CD8-positive, alpha-beta memory T cell (primary cell): ENCODE results near the gene CKAP2L. TPM values are rescaled to one million over a fixed set of nuclear protein-coding genes. Genes with fewer than 3 reads are reported as not detected.

ENCODE experiments used
- CTCF ChIA-PET: fragments of 350-600 bp; sonication (Branson Sonifier 250); formaldehyde crosslinking; loops from one replicate; lab custom pipeline; 2021; ENCODE audit warnings: antibody characterized with exemption; lab: Charles Lee
- POLR2A ChIA-PET: fragments of 350-600 bp; sonication (Branson Sonifier 250); formaldehyde crosslinking; loops from one replicate; lab custom pipeline; 2021; ENCODE audit warnings: antibody characterized with exemption; lab: Charles Lee
- DNase-seq, 5 donors: peaks; one replicate each; pipeline versions ENCODE4 v3.0.0 to v3.0.0-alpha.2; 2020 to 2022; ENCODE audit warnings: mixed read lengths in 1 of 5
- H3K27ac ChIP-seq: one replicate; pipeline ENCODE4 v1.7.0; 2013; ENCODE audit warnings: low read depth, mild to moderate bottlenecking, low read length, moderate library complexity
- H3K27me3 ChIP-seq: 2 replicates; pipeline ENCODE4 v1.7.0; 2013; ENCODE audit warnings: low read length, mild to moderate bottlenecking; ENCODE audit not compliant: insufficient read depth, poor library complexity, severe bottlenecking
- H3K36me3 ChIP-seq: 2 replicates; pipeline ENCODE4 v1.7.0; 2013; ENCODE audit warnings: mild to moderate bottlenecking, low read length, moderate library complexity; ENCODE audit not compliant: insufficient read depth
- H3K4me1 ChIP-seq: 2 replicates; pipeline ENCODE4 v1.7.0; 2013; ENCODE audit warnings: mild to moderate bottlenecking, low read length, moderate library complexity; ENCODE audit not compliant: insufficient read depth
- H3K4me3 ChIP-seq: 2 replicates; pipeline ENCODE4 v1.7.0; 2013; ENCODE audit warnings: mild to moderate bottlenecking, low read length
- H3K9me3 ChIP-seq: 2 replicates; pipeline ENCODE4 v1.7.0; 2013; ENCODE audit warnings: mild to moderate bottlenecking, low read length
- H3K27ac Mint-ChIP-seq, 8 donors: one replicate each; pipeline ENCODE4 v1.8.0; 2020 to 2021; ENCODE audit warnings: mixed read lengths in 8 of 8, mild to moderate bottlenecking in 6 of 8, inconsistent platforms in 3 of 8, moderate library complexity in 3 of 8
- H3K27me3 Mint-ChIP-seq, 2 donors: one replicate each; pipeline ENCODE4 v1.8.0; 2020 to 2021; ENCODE audit warnings: mixed read lengths in 2 of 2, mild to moderate bottlenecking in 1 of 2, moderate library complexity in 1 of 2
- H3K36me3 Mint-ChIP-seq, 3 donors: one replicate each; pipeline ENCODE4 v1.8.0; 2020 to 2021; ENCODE audit warnings: mixed read lengths in 3 of 3, inconsistent platforms in 1 of 3, mild to moderate bottlenecking in 1 of 3
- H3K4me1 Mint-ChIP-seq, 3 donors: one replicate each; pipeline ENCODE4 v1.8.0; 2020 to 2021; ENCODE audit warnings: mixed read lengths in 3 of 3, inconsistent platforms in 1 of 3, mild to moderate bottlenecking in 1 of 3
- H3K4me3 Mint-ChIP-seq, 7 donors: one replicate each; pipeline ENCODE4 v1.8.0; 2020 to 2021; ENCODE audit warnings: mixed read lengths in 7 of 7, mild to moderate bottlenecking in 6 of 7, moderate library complexity in 4 of 7, inconsistent platforms in 2 of 7
- H3K9me3 Mint-ChIP-seq, 5 donors: one replicate each; pipeline ENCODE4 v1.8.0; 2020 to 2022; ENCODE audit warnings: mixed read lengths in 5 of 5, mild to moderate bottlenecking in 3 of 5, moderate library complexity in 2 of 5, inconsistent platforms in 1 of 5
- polyA plus RNA-seq: library from polyadenylated mRNA; unstranded; fragments of 300-500 nt; fragmentation: Illumina TruSeq; gene quantifications from one replicate; pipeline ENCODE4 v1.2.3, GENCODE V29; 2021
- total RNA-seq, 2 experiments: library from RNA; stranded (reverse); gene quantifications; one replicate each; pipeline ENCODE4 v1.2.3, GENCODE V29; 2021

The CKAP2L gene
- total and polyA plus RNA-seq, 3 experiments from 2014 or later = 19.1 to 19.6 TPM; not detected in 1

- Mint-ChIP-seq H3K4me1 (peaks cover 12 to 18% (median 13%) of the 10 kb centered on the region in 3 donors), H3K4me3 (peak overlapping the region in 5 of 7 donors; percentile 4 to 45 (median 10)), H3K9me3 (no peaks in the 10 kb centered on the region), H3K36me3 (no peaks in the 10 kb centered on the region), H3K27ac (peak overlapping the region in 6 of 8 donors; percentile 1 to 84 (median 68)), H3K27me3 (peaks cover 0 to 9% of the 10 kb centered on the region in 2 donors)
- DNase-seq = no peak
- H3K9me3 ChIP-seq = no peaks in the 10 kb centered on the region
- no peak overlapping the region for H3K4me3 ChIP-seq
- no peaks in the 10 kb centered on the region for H3K36me3 ChIP-seq
- H3K4me1 ChIP-seq = peaks cover 8% of the 10 kb centered on the region
- POLR2A ChIA-PET = no interaction called here
- CTCF ChIA-PET = no interaction called here
- no peaks in the 10 kb centered on the region for H3K27me3 ChIP-seq
- no peak overlapping the region for H3K27ac ChIP-seq
Measured at GRCh38 chr2:112777036-112777435, 12.6 kb upstream of the CKAP2L start.

- Histone ChIP-seq H3K4me1 (peaks cover 8% of the 10 kb centered on the region), H3K27ac (no peak overlapping the region), H3K36me3 (no peaks in the 10 kb centered on the region), H3K27me3 (no peaks in the 10 kb centered on the region), H3K4me3 (no peak overlapping the region), H3K9me3 (no peaks in the 10 kb centered on the region)
- ChIA-PET CTCF (no interaction called here), POLR2A (no interaction called here)
- Mint-ChIP-seq H3K4me3 (no peak overlapping the region), H3K9me3 (no peaks in the 10 kb centered on the region), H3K4me1 (peaks cover 12 to 18% (median 13%) of the 10 kb centered on the region in 3 donors), H3K27ac (peak overlapping the region in 4 of 8 donors; percentile 3 to 90 (median 52)), H3K27me3 (peaks cover 0 to 7% of the 10 kb centered on the region in 2 donors), H3K36me3 (no peaks in the 10 kb centered on the region)
- no peak for DNase-seq
Measured at GRCh38 chr2:112776113-112776512, 11.7 kb upstream of the CKAP2L start.

- H3K27me3 Mint-ChIP-seq = peaks cover 0 to 10% of the 10 kb centered on the region in 2 donors
Measured at GRCh38 chr2:112774536-112775285, 10.3 kb upstream of the CKAP2L start.

GRCh38 chr2:112773556-112773955 is 9.1 kb upstream of the CKAP2L start:
- Histone ChIP-seq H3K27me3 (no peaks in the 10 kb centered on the region), H3K4me3 (no peak overlapping the region), H3K4me1 (peaks cover 8% of the 10 kb centered on the region), H3K27ac (no peak overlapping the region), H3K9me3 (no peaks in the 10 kb centered on the region), H3K36me3 (no peaks in the 10 kb centered on the region)
- Mint-ChIP-seq H3K27ac (peak overlapping the region in 1 of 8 donors; percentile 32), H3K4me3 (no peak overlapping the region), H3K36me3 (no peaks in the 10 kb centered on the region), H3K9me3 (no peaks in the 10 kb centered on the region), H3K27me3 (peaks cover 0 to 6% of the 10 kb centered on the region in 2 donors), H3K4me1 (peaks cover 12 to 25% (median 17%) of the 10 kb centered on the region in 3 donors)
- no peak for DNase-seq
- CTCF ChIA-PET = interaction anchor here (1.3 kb wide), 1 partner anchor 24 kb away, joined by 3 read pairs; no protein-coding TSS in a partner anchor
- POLR2A ChIA-PET = no interaction called here

More at GRCh38 chr2:112774536-112775285, 10.3 kb upstream of the CKAP2L start:
- H3K4me3 ChIP-seq = no peak overlapping the region
- POLR2A ChIA-PET = no interaction called here
- no peaks in the 10 kb centered on the region for H3K36me3 ChIP-seq
- H3K27me3 ChIP-seq = no peaks in the 10 kb centered on the region
- Mint-ChIP-seq H3K4me3 (no peak overlapping the region), H3K27ac (no peak overlapping the region), H3K4me1 (peaks cover 12 to 18% (median 13%) of the 10 kb centered on the region in 3 donors), H3K9me3 (no peaks in the 10 kb centered on the region), H3K36me3 (no peaks in the 10 kb centered on the region)
- peaks cover 8% of the 10 kb centered on the region for H3K4me1 ChIP-seq
- DNase-seq = no peak
- H3K27ac ChIP-seq = no peak overlapping the region
- no peaks in the 10 kb centered on the region for H3K9me3 ChIP-seq
- CTCF ChIA-PET = interaction anchor here (1.0 kb wide), 1 partner anchor 25 kb away, joined by 3 read pairs; no protein-coding TSS in a partner anchor

- Histone ChIP-seq H3K36me3 (no peaks in the 10 kb centered on the region), H3K9me3 (no peaks in the 10 kb centered on the region)
- CTCF ChIA-PET = interaction anchor here (1.2 to 1.3 kb wide), 2 partner anchors 24 to 152 kb away, joined by 3 read pairs; no protein-coding TSS in a partner anchor
Measured at GRCh38 chr2:112772911-112773475, 8.6 kb upstream of the CKAP2L start.

GRCh38 chr2:112772322-112772721 is 7.9 kb upstream of the CKAP2L start:
- no peaks in the 10 kb centered on the region for H3K9me3 Mint-ChIP-seq

More at GRCh38 chr2:112772911-112773475, 8.6 kb upstream of the CKAP2L start:
- Mint-ChIP-seq H3K4me1 (peaks cover 13 to 29% (median 22%) of the 10 kb centered on the region in 3 donors), H3K9me3 (no peaks in the 10 kb centered on the region), H3K27me3 (peaks cover 0 to 6% of the 10 kb centered on the region in 2 donors), H3K4me3 (no peak overlapping the region), H3K27ac (no peak overlapping the region), H3K36me3 (no peaks in the 10 kb centered on the region)
- POLR2A ChIA-PET = no interaction called here
- Histone ChIP-seq H3K27me3 (no peaks in the 10 kb centered on the region), H3K4me1 (peaks cover 8% of the 10 kb centered on the region), H3K4me3 (no peak overlapping the region), H3K27ac (no peak overlapping the region)
- no peak for DNase-seq

GRCh38 chr2:112768432-112768831 is 4.0 kb upstream of the CKAP2L start:
- Mint-ChIP-seq H3K4me3 (peak overlapping the region in 6 of 7 donors; percentile 62 to 74 (median 68)), H3K27ac (peak overlapping the region in 6 of 8 donors; percentile 57 to 94 (median 85)), H3K9me3 (no peaks in the 10 kb centered on the region), H3K36me3 (peaks cover 0 to 5% (median 0%) of the 10 kb centered on the region in 3 donors), H3K4me1 (peaks cover 27 to 41% (median 36%) of the 10 kb centered on the region in 3 donors), H3K27me3 (peaks cover 0 to 2% of the 10 kb centered on the region in 2 donors)
- ChIA-PET CTCF (interaction anchor here (1.2 to 1.4 kb wide), 2 partner anchors 11 to 18 kb away, joined by 3 read pairs; no protein-coding TSS in a partner anchor), POLR2A (no interaction called here)
- no peaks in the 10 kb centered on the region for H3K9me3 ChIP-seq
- H3K36me3 ChIP-seq = no peaks in the 10 kb centered on the region
- no peak for DNase-seq
- no peak overlapping the region for H3K27ac ChIP-seq
- H3K4me3 ChIP-seq = no peak overlapping the region
- no peaks in the 10 kb centered on the region for H3K27me3 ChIP-seq
- H3K4me1 ChIP-seq = peaks cover 14% of the 10 kb centered on the region

More at GRCh38 chr2:112772322-112772721, 7.9 kb upstream of the CKAP2L start:
- POLR2A ChIA-PET = no interaction called here
- Histone ChIP-seq H3K4me1 (peaks cover 5% of the 10 kb centered on the region), H3K27ac (no peak overlapping the region), H3K36me3 (no peaks in the 10 kb centered on the region), H3K4me3 (no peak overlapping the region), H3K9me3 (no peaks in the 10 kb centered on the region), H3K27me3 (no peaks in the 10 kb centered on the region)
- peaks cover 0 to 4% of the 10 kb centered on the region in 2 donors for H3K27me3 Mint-ChIP-seq
- no peak for DNase-seq
- H3K27ac Mint-ChIP-seq = no peak overlapping the region
- H3K4me1 Mint-ChIP-seq = peaks cover 16 to 29% (median 23%) of the 10 kb centered on the region in 3 donors
- no peaks in the 10 kb centered on the region for H3K36me3 Mint-ChIP-seq
- no peak overlapping the region for H3K4me3 Mint-ChIP-seq
- CTCF ChIA-PET = interaction anchor here (1.2 kb wide), 1 partner anchor 153 kb away, joined by 3 read pairs; no protein-coding TSS in a partner anchor
